Fibroblast of the aortic adventitia (primary cell): ENCODE data around the gene TXNDC17. TPM values are rescaled to one million over a fixed set of nuclear protein-coding genes. Genes with fewer than 3 reads are reported as not detected.

Source experiments
- DNase-seq: peaks from one replicate; pipeline ENCODE4 v3.0.0-alpha.2; 2010; ENCODE audit warnings: low read depth
- H3K4me3 ChIP-seq: 2 replicates; pipeline ENCODE4 v1.5.1; 2011; ENCODE audit warnings: low read depth, mild to moderate bottlenecking, control low read depth, low read length, moderate library complexity
- CTCF ChIP-seq: IDR thresholded peaks from 2 replicates; pipeline ENCODE4 v1.5.1; 2011; ENCODE audit warnings: mild to moderate bottlenecking, low read length, control low read depth, inconsistent platforms; ENCODE audit not compliant: insufficient read depth
- total RNA-seq: library from RNA; depleted of rRNA; stranded (reverse); fragments of >200 nt; gene quantifications from 2 replicates; pipeline ENCODE4 v1.2.3, GENCODE V29; 2012; ENCODE audit warnings: low replicate concordance

Gene TXNDC17
- total RNA-seq, 1 donor: 162 TPM

GRCh38 chr17:6611231-6611630, 29.6 kb upstream of the TXNDC17 start:
- no peak for TF ChIP-seq CTCF
- DNase-seq: no peak
- no peak overlapping the region for H3K4me3 ChIP-seq

DNA sequence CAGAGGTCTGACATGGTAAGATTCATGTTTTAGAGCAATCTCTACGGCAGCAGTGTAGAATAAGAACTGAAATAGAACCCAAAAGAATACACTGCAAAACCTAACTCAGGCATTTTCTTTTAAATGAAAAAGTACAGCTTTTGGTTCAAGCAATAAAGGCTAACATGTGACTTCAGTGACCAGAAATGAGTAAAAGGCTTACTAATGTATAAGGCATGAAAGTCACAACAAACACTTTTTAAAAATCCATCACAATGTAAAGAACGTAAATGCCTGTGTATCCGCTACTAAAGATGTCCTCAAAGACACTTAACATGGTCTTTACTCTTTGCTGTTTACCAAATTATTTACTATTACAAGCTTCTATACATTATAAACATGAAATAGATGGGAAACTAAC, 16.9 kb upstream of the TXNDC17 start:
- H3K4me3 ChIP-seq: no peak overlapping the region
- no peak for TF ChIP-seq CTCF
- DNase-seq: no peak

- H3K4me3 ChIP-seq: no peak overlapping the region
- no peak for DNase-seq
- no peak for TF ChIP-seq CTCF
Observed at GRCh38 chr17:6626616-6627015, 14.2 kb upstream of the TXNDC17 start.

DNA sequence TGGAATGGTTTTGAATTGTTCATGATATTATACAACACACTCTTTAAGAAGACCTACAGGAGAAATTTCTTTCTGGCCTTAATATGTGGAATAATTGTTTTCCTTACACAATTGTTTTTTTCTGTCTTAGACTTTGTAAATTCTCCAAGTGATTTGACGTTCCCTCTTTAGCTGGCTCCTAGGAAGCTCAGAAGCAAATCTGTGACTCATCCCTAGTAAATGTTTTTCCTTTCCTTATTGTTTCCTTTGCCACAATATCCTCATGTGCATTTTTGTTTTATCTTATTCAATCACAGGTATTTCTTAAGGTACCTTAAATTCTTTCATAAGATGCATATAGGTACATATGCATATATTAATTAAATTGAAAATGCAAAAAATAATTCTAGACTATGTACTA, 13.8 kb upstream of the TXNDC17 start:
- DNase-seq: peak; percentile 27
- H3K4me3 ChIP-seq: no peak overlapping the region
- no peak for TF ChIP-seq CTCF

DNA sequence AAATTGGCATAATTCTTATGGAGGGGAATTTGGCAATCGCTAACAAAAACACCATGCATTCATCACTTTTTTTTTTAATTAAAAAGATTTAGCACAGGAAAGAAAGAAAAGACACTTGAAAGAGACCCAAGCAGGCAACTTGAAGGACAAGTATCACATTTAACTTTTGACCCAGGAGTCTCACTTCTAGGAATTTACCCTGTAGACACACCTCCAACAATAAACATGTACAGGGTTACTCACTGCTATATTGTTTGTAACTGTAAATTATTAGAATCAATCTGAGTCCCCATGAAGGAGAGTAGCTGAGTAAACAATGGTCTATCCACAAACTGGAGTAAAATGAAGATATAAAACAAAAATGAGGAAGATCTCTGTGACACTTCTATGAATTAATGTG, 10.5 kb upstream of the TXNDC17 start:
- DNase-seq: no peak
- no peak overlapping the region for H3K4me3 ChIP-seq
- no peak for TF ChIP-seq CTCF

DNA sequence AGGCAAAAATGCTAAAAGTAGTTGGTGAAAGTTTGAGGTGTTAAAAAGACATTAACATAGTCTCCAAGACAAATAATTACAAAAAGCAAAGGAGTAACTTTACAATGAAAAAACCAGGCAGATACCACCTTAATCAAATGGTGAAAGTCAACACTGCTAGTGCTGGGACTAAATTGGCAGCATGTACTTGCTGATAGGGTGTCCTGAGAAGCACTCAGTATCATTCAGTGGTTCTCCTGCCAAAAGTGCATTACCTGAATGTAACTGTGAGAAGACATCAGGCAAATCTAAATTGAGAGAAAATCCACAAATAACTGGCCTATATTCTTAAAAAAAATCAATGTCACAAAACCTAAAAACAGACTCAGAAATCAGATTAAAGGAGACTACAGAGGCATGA, 8.3 kb upstream of the TXNDC17 start:
- TF ChIP-seq CTCF: no peak
- no peak for DNase-seq
- H3K4me3 ChIP-seq: no peak overlapping the region

- H3K4me3 ChIP-seq: no peak overlapping the region
- DNase-seq: no peak
- no peak for TF ChIP-seq CTCF
Observed at GRCh38 chr17:6633263-6633662, 7.6 kb upstream of the TXNDC17 start.
